ENCODE data around the gene GSK3B.

- no peak for TF ChIP-seq CTCF (IDR thresholded peaks at IDR 0.05)
- TF ChIP-seq POLR2A (IDR thresholded peaks at IDR 0.05) = no peak
These were observed 221.5 kb downstream of the GSK3B start for GRCh38 chr3:119872773-119873172.
